Lower leg skin (tissue), 3 donors: Measurements from ENCODE around the gene YAP1.

Source experiments
- POLR2A ChIP-seq, 2 donors: fragments of 450-650 bp; IDR thresholded peaks; one replicate each; pipeline ENCODE4 v1.6.1; 2016 to 2017; ENCODE audit warnings: antibody characterized with exemption in 2 of 2, mild to moderate bottlenecking in 1 of 2, moderate library complexity in 1 of 2
- TF ChIP-seq, protein P1 (sequence below), 3 donors: fragments of 450-650 bp; IDR thresholded peaks; one replicate each; pipeline ENCODE4 v1.5.1; 2016; ENCODE audit warnings: antibody characterized with exemption in 3 of 3, mild to moderate bottlenecking in 3 of 3, moderate library complexity in 2 of 3

DNA sequence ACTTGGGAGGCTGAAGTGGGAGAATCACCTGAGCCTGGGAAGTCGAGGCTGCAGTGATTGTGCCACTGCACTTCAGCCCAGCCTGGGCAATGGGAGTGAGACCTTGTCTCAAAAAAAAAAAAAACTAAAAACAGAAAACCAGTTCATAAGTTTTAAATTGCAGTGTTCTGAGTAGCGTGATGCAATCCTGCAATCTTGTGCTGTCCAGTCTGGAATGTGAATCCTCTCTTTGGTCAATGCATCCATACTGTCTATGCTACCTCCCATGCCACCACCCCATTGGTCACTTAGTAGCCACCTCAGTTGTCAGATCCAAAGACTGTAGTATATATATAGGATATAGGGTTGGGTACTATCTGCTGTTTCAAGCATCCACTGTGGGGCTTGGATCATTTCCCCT, 11.1 kb downstream of the YAP1 start:
- TF ChIP-seq, protein P1, sequence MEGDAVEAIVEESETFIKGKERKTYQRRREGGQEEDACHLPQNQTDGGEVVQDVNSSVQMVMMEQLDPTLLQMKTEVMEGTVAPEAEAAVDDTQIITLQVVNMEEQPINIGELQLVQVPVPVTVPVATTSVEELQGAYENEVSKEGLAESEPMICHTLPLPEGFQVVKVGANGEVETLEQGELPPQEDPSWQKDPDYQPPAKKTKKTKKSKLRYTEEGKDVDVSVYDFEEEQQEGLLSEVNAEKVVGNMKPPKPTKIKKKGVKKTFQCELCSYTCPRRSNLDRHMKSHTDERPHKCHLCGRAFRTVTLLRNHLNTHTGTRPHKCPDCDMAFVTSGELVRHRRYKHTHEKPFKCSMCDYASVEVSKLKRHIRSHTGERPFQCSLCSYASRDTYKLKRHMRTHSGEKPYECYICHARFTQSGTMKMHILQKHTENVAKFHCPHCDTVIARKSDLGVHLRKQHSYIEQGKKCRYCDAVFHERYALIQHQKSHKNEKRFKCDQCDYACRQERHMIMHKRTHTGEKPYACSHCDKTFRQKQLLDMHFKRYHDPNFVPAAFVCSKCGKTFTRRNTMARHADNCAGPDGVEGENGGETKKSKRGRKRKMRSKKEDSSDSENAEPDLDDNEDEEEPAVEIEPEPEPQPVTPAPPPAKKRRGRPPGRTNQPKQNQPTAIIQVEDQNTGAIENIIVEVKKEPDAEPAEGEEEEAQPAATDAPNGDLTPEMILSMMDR (IDR thresholded peaks at IDR 0.05), result no peak
- no peak for TF ChIP-seq POLR2A (IDR thresholded peaks at IDR 0.05)
